HG03066 (cell line): ENCODE measurements around the gene TTC34.
"Not testable (repeated sequence)": the region's sequence is repeated elsewhere in the genome, so short reads cannot be mapped to it uniquely, and the experiment has no call there.

Source experiments
- ATAC-seq: cut with Tn5 transposase; IDR thresholded peaks from one replicate; pipeline ENCODE4 v1.9.1; 2021; ENCODE audit warnings: low read depth; ENCODE audit not compliant: unreplicated experiment

Gene TTC34

GRCh38 chr1:2800664-2801045 is 838 bp downstream of the TTC34 start:
- no peak for ATAC-seq

GRCh38 chr1:2799811-2800663 is 1.5 kb downstream of the TTC34 start:
- ATAC-seq: no peak

- ATAC-seq: not testable (repeated sequence)
Observed at GRCh38 chr1:2798958-2799357, 2.5 kb downstream of the TTC34 start.

- ATAC-seq: no peak
Observed at GRCh38 chr1:2797741-2798016, 3.8 kb downstream of the TTC34 start.

- ATAC-seq: no peak
Observed at GRCh38 chr1:2796890-2797740, 4.4 kb downstream of the TTC34 start.

- no peak for ATAC-seq
Observed at GRCh38 chr1:2795926-2796325, 5.6 kb downstream of the TTC34 start.

- no peak for ATAC-seq
Observed at GRCh38 chr1:2791027-2791760, 10.3 kb downstream of the TTC34 start.

- no peak for ATAC-seq
Observed at GRCh38 chr1:2789986-2790581, 11.4 kb downstream of the TTC34 start.

GRCh38 chr1:2789164-2789985 is 12.1 kb downstream of the TTC34 start:
- ATAC-seq: no peak

GRCh38 chr1:2788506-2789163 is 12.9 kb downstream of the TTC34 start:
- no peak for ATAC-seq

- ATAC-seq: no peak
Observed at GRCh38 chr1:2787163-2787911, 14.2 kb downstream of the TTC34 start.

GRCh38 chr1:2786329-2787162 is 14.9 kb downstream of the TTC34 start:
- no peak for ATAC-seq

GRCh38 chr1:2785631-2786328 is 15.7 kb downstream of the TTC34 start:
- ATAC-seq: no peak

- no peak for ATAC-seq
Observed at GRCh38 chr1:2784854-2785630, 16.5 kb downstream of the TTC34 start.

- no peak for ATAC-seq
Observed at GRCh38 chr1:2783435-2784397, 17.8 kb downstream of the TTC34 start.

- no peak for ATAC-seq
Observed at GRCh38 chr1:2783069-2783434, 18.4 kb downstream of the TTC34 start.
